B cell (primary cell): Measurements from ENCODE around the gene MLIP. TPM values are rescaled to one million over a fixed set of nuclear protein-coding genes. Genes with fewer than 3 reads are reported as not detected.

Experiments
- ATAC-seq: fragments of 200-7000 bp; cut with Tn5 transposase; one replicate; pipeline ENCODE4 v1.10.0; 2021; ENCODE audit warnings: low read depth, mild to moderate bottlenecking, moderate number of reproducible peaks, moderate library complexity
- CTCF ChIA-PET: fragments of 350-600 bp; sonication (Branson Sonifier 250); formaldehyde crosslinking; loops from one replicate; lab custom pipeline; 2021; ENCODE audit warnings: antibody characterized with exemption, inconsistent platforms; lab: Charles Lee
- POLR2A ChIA-PET: fragments of 350-600 bp; sonication (Branson Sonifier 250); formaldehyde crosslinking; loops from one replicate; lab custom pipeline; 2021; ENCODE audit warnings: antibody characterized with exemption; lab: Charles Lee
- DNase-seq: peaks from one replicate; pipeline ENCODE4 v3.0.0; 2013
- H2AFZ ChIP-seq: 2 replicates; pipeline ENCODE4 v1.6.1; 2012; ENCODE audit warnings: mild to moderate bottlenecking, low read depth, low read length; ENCODE audit not compliant: insufficient read depth, poor library complexity, severe bottlenecking
- H3K27ac ChIP-seq, 2 donors: 1 replicate in 1 of 2; 2 replicates in 1 of 2; pipeline ENCODE4 v1.5.1; 2012 to 2013; ENCODE audit warnings: low read length in 2 of 2, mild to moderate bottlenecking in 2 of 2, moderate library complexity in 1 of 2
- H3K27me3 ChIP-seq, 4 experiments: fragments of 200-600 bp in 1 of 4; sonication (generic) in 1 of 4; replicated peaks in 1 of 4; 1 replicate in 2 of 4; 2 replicates in 2 of 4; pipeline versions ENCODE4 v1.6.1 to v1.7.0; 2013 to 2016; ENCODE audit warnings: low read length in 3 of 4, mild to moderate bottlenecking in 2 of 4, mixed read lengths in 1 of 4, moderate library complexity in 1 of 4; ENCODE audit not compliant: insufficient read depth in 4 of 4, control insufficient read depth in 3 of 4; ENCODE audit errors: control extremely low read depth in 1 of 4
- H3K36me3 ChIP-seq, 2 experiments: replicated peaks in 1 of 2; 1 replicate in 1 of 2; 2 replicates in 1 of 2; pipeline versions ENCODE4 v1.6.1 to v1.7.1; 2013; ENCODE audit warnings: low read length in 1 of 2; ENCODE audit not compliant: insufficient read depth in 2 of 2, control insufficient read depth in 1 of 2; ENCODE audit errors: control extremely low read depth in 1 of 2, extremely low read depth in 1 of 2
- H3K4me1 ChIP-seq, 2 donors: fragments of 200-600 bp in 1 of 2; sonication (generic) in 1 of 2; 1 replicate in 1 of 2; 2 replicates in 1 of 2; pipeline versions ENCODE4 v1.5.1 to v1.6.1; 2013 to 2017; ENCODE audit warnings: low read length in 2 of 2; ENCODE audit not compliant: control insufficient read depth in 2 of 2, insufficient read depth in 2 of 2
- H3K4me2 ChIP-seq: replicated peaks from 2 replicates; pipeline ENCODE3; 2012; ENCODE audit warnings: mild to moderate bottlenecking, low read depth, low read length; ENCODE audit not compliant: poor library complexity, severe bottlenecking
- H3K4me3 ChIP-seq, 5 experiments: fragments of 200-600 bp in 1 of 5; sonication (generic) in 1 of 5; 1 replicate in 3 of 5; 2 replicates in 2 of 5; pipeline versions ENCODE4 v1.5.1 to v1.7.0; 2011 to 2016; ENCODE audit warnings: low read length in 4 of 5, mild to moderate bottlenecking in 4 of 5, low read depth in 2 of 5, control low read depth in 1 of 5, moderate library complexity in 1 of 5; ENCODE audit not compliant: insufficient read depth in 1 of 5; ENCODE audit errors: control extremely low read depth in 1 of 5, extremely low read depth in 1 of 5
- H3K79me2 ChIP-seq: fragments of 200-600 bp; sonication (generic); one replicate; pipeline ENCODE4 v1.6.0; 2016; ENCODE audit warnings: low read length; ENCODE audit not compliant: control insufficient read depth, insufficient read depth
- H3K9ac ChIP-seq: fragments of 200-600 bp; sonication (generic); 2 replicates; pipeline ENCODE4 v1.6.1; 2017; ENCODE audit warnings: mild to moderate bottlenecking, low read length, moderate library complexity
- H3K9me3 ChIP-seq, 3 donors: one replicate each; pipeline versions ENCODE4 v1.6.1 to v1.7.1; 2013; ENCODE audit warnings: low read length in 2 of 3; ENCODE audit not compliant: control insufficient read depth in 2 of 3, insufficient read depth in 1 of 3; ENCODE audit errors: control extremely low read depth in 1 of 3
- H4K20me1 ChIP-seq: 2 replicates; pipeline ENCODE4 v1.6.0; 2012; ENCODE audit warnings: mild to moderate bottlenecking, low read length; ENCODE audit not compliant: insufficient read depth, control insufficient read depth, poor library complexity, severe bottlenecking
- H3K27ac Mint-ChIP-seq: one replicate; pipeline ENCODE4 v1.8.0; 2021; ENCODE audit warnings: mixed read lengths
- H3K27me3 Mint-ChIP-seq: one replicate; pipeline ENCODE4 v1.8.0; 2021; ENCODE audit warnings: mixed read lengths
- H3K4me1 Mint-ChIP-seq: one replicate; pipeline ENCODE4 v1.8.0; 2021; ENCODE audit warnings: mixed read lengths
- H3K4me3 Mint-ChIP-seq: one replicate; pipeline ENCODE4 v1.8.0; 2021; ENCODE audit warnings: mixed read lengths
- H3K9me3 Mint-ChIP-seq: one replicate; pipeline ENCODE4 v1.8.0; 2022; ENCODE audit warnings: mixed read lengths; ENCODE audit not compliant: insufficient read depth
- CTCF ChIP-seq: fragments of 200-600 bp; IDR thresholded peaks from one replicate; pipeline ENCODE4 v1.8.0; 2022; ENCODE audit warnings: antibody characterized with exemption, mild to moderate bottlenecking
- EZH2 ChIP-seq: IDR thresholded peaks from 2 replicates; pipeline ENCODE4 v1.6.1; 2012; ENCODE audit warnings: borderline replicate concordance, low read depth, mild to moderate bottlenecking, moderate library complexity, low read length; ENCODE audit not compliant: insufficient read depth, poor library complexity, severe bottlenecking
- WGBS: methylation state at CpG from one replicate; pipeline ENCODE4 v1.1.5; 2013; ENCODE audit warnings: missing lambda C conversion rate; ENCODE audit not compliant: insufficient coverage; 5-methylcytosine and 5-hydroxymethylcytosine counted together
- intact Hi-C: fragments of 100-400 bp; cut with micrococcal nuclease; formaldehyde crosslinking; loops from one replicate; pipeline ENCODE4 v1.10.0; 2022
- polyA plus RNA-seq: library from polyadenylated mRNA; depleted of rRNA; stranded (reverse); fragments of >200 nt; gene quantifications from 2 replicates; pipeline ENCODE4 v1.2.3, GENCODE V29; 2012
- total RNA-seq, 2 donors: library from RNA; stranded (reverse); fragments of 120-200 nt in 1 of 2; gene quantifications; 1 replicate in 1 of 2; 2 replicates in 1 of 2; pipeline versions ENCODE4 v1.2.3 to v1.2.4, GENCODE V29; 2013 to 2022

The MLIP gene
- total and polyA plus RNA-seq, 2 donors (not counting 1 experiment from before 2014, with no cell fraction given): not detected

GRCh38 chr6:54074109-54074508 lies 37.1 kb upstream of the MLIP start:
- TF ChIP-seq EZH2 (no peak), CTCF (no peak)
- no peaks in the 10 kb centered on the region for H3K9me3 ChIP-seq
- Mint-ChIP-seq H3K9me3 (no peaks in the 10 kb centered on the region), H3K4me1 (no peaks in the 10 kb centered on the region), H3K4me3 (no peak overlapping the region), H3K27me3 (no peaks in the 10 kb centered on the region), H3K27ac (no peak overlapping the region)
- H3K4me1 ChIP-seq: no peaks in the 10 kb centered on the region
- 100% methylated on average over 2 of the region's 4 CpGs for WGBS
- H3K36me3 ChIP-seq: no peaks in the 10 kb centered on the region
- no peak overlapping the region for H3K27ac ChIP-seq
- no peak overlapping the region for H3K4me2 ChIP-seq
- DNase-seq: no peak
- H2AFZ ChIP-seq: no peak overlapping the region
- H3K79me2 ChIP-seq: no peaks in the 10 kb centered on the region
- H3K27me3 ChIP-seq: no peaks in the 10 kb centered on the region
- H3K4me3 ChIP-seq: no peak overlapping the region
- H4K20me1 ChIP-seq: no peaks in the 10 kb centered on the region
- intact Hi-C loops: no loop called here
- no peak overlapping the region for H3K9ac ChIP-seq
- ChIA-PET CTCF (no interaction called here), POLR2A (no interaction called here)
- no peak for ATAC-seq

- Histone ChIP-seq H4K20me1 (no peaks in the 10 kb centered on the region), H3K4me1 (no peaks in the 10 kb centered on the region), H3K9me3 (no peaks in the 10 kb centered on the region), H3K4me3 (no peak overlapping the region), H3K27ac (no peak overlapping the region), H3K4me2 (no peak overlapping the region), H3K79me2 (no peaks in the 10 kb centered on the region), H3K36me3 (no peaks in the 10 kb centered on the region), H2AFZ (no peak overlapping the region), H3K9ac (no peak overlapping the region), H3K27me3 (no peaks in the 10 kb centered on the region)
- Mint-ChIP-seq H3K4me3 (no peak overlapping the region), H3K9me3 (no peaks in the 10 kb centered on the region), H3K27me3 (peaks cover under 1% of the 10 kb centered on the region), H3K4me1 (no peaks in the 10 kb centered on the region), H3K27ac (no peak overlapping the region)
- TF ChIP-seq EZH2 (no peak), CTCF (no peak)
- no peak for ATAC-seq
- ChIA-PET CTCF (no interaction called here), POLR2A (no interaction called here)
- intact Hi-C loops: no loop called here
- 95% methylated on average over 8 of the region's 13 CpGs for WGBS
- DNase-seq: no peak
These were observed 36.6 kb upstream of the MLIP start for GRCh38 chr6:54074578-54075195.
